Testis (tissue), 3 donors: ENCODE data around the gene CSNK1G2. TPM values are rescaled to one million over a fixed set of nuclear protein-coding genes. Genes with fewer than 3 reads are reported as not detected.

Experiments
- DNase-seq: peaks from one replicate; pipeline ENCODE4 v3.0.0-alpha.2; 2019
- H3K27ac ChIP-seq, 2 donors: fragments of 200-600 bp; sonication (generic); one replicate each; pipeline ENCODE4 v1.5.1; 2019
- H3K27me3 ChIP-seq: fragments of 200-600 bp; sonication (generic); one replicate; pipeline ENCODE4 v1.5.1; 2019
- H3K36me3 ChIP-seq: fragments of 200-600 bp; sonication (generic); one replicate; pipeline ENCODE4 v1.5.1; 2017; ENCODE audit warnings: low read depth; ENCODE audit errors: missing control alignments
- H3K4me1 ChIP-seq: fragments of 200-600 bp; sonication (generic); one replicate; pipeline ENCODE4 v1.5.1; 2019
- H3K4me3 ChIP-seq, 2 donors: fragments of 200-600 bp; sonication (generic); one replicate each; pipeline ENCODE4 v1.5.1; 2017 to 2019
- H3K9me3 ChIP-seq: fragments of 200-600 bp; sonication (generic); one replicate; pipeline ENCODE4 v1.5.1; 2017
- POLR2A ChIP-seq: fragments of 450-650 bp; IDR thresholded peaks from one replicate; pipeline ENCODE4 v1.6.1; 2017; ENCODE audit warnings: antibody characterized with exemption, mild to moderate bottlenecking, moderate library complexity
- WGBS, 2 donors: methylation state at CpG; one replicate each; pipeline ENCODE4 v1.1.5; 2018; 5-methylcytosine and 5-hydroxymethylcytosine counted together
- intact Hi-C: fragments of 100-400 bp; cut with DNase I; formaldehyde crosslinking; loops from one replicate; pipeline ENCODE4 v1.15.1; 2023; ENCODE audit warnings: low total_unique reads
- polyA plus RNA-seq: library from polyadenylated mRNA; stranded (reverse); fragments of 350-450 nt; fragmentation: Illumina TruSeq; extraction: RNeasy Lipid Tissue Mini Kit (QIAGEN cat#74804); gene quantifications from one replicate; pipeline ENCODE4 v1.2.3, GENCODE V29; 2014; ENCODE audit warnings: low read depth, low replicate concordance; ENCODE audit not compliant: insufficient read depth
- total RNA-seq, 2 donors: library from RNA; depleted of rRNA; stranded (reverse); fragments of >200 nt; gene quantifications; one replicate each; pipeline ENCODE4 v1.2.3, GENCODE V29; 2016
- TF ChIP-seq, protein P1 (sequence below), 3 experiments: fragments of 450-650 bp in 2 of 3; fragments of 200-600 bp in 1 of 3; sonication (generic) in 1 of 3; IDR thresholded peaks; one replicate each; pipeline ENCODE4 v1.5.1; 2016 to 2019; ENCODE audit warnings: antibody characterized with exemption in 3 of 3, mild to moderate bottlenecking in 2 of 3, moderate library complexity in 1 of 3

The CSNK1G2 gene
- total and polyA plus RNA-seq, 3 donors from 2014 or later: 159 to 287 (median 178) TPM

DNA sequence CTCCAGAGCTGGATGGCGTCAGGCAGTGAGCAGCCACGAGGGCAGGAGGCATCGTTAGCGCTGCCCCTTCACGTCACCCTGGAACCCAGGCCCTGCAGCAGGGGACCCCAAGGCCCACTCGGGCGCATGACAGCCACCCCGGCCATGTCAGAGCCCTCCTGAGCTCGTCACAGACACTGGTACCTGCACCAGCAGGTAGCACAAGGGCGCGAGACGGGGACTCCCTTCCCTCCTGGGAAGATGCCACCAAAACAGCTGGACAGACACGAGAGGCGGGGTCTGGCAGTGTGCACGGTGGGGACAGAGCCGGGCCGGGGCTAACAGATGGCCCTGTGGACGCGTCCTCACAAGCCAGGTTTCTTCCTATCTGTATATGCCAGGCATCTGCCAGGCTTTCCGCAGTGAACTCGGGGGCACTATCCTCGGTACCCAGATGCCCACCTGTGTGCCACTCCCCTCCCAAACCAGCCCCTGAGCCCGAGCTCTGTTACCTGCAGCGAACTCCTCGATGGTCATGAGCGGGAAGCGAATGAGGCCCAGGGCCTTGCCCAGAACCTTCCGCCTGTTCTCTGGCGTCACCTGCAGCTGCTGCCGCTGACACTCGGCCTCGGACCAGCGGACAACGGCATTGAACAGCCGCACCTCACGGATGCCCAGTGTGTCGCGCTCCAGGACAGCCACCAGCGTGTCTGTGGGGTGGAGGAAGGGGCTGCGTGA is 48.7 kb downstream of the CSNK1G2 start:
- no peaks in the 10 kb centered on the region for H3K36me3 ChIP-seq
- no peaks in the 10 kb centered on the region for H3K27me3 ChIP-seq
- no peak overlapping the region for H3K27ac ChIP-seq
- intact Hi-C loops: no loop called here
- H3K4me3 ChIP-seq: no peak overlapping the region
- no peaks in the 10 kb centered on the region for H3K4me1 ChIP-seq
- H3K9me3 ChIP-seq: no peaks in the 10 kb centered on the region
- DNase-seq: no peak
- WGBS, 2 donors: 94 to 96% methylated on average over 16 to 40 of the region's 40 CpGs
- no peak for TF ChIP-seq POLR2A
- TF ChIP-seq, protein P1, sequence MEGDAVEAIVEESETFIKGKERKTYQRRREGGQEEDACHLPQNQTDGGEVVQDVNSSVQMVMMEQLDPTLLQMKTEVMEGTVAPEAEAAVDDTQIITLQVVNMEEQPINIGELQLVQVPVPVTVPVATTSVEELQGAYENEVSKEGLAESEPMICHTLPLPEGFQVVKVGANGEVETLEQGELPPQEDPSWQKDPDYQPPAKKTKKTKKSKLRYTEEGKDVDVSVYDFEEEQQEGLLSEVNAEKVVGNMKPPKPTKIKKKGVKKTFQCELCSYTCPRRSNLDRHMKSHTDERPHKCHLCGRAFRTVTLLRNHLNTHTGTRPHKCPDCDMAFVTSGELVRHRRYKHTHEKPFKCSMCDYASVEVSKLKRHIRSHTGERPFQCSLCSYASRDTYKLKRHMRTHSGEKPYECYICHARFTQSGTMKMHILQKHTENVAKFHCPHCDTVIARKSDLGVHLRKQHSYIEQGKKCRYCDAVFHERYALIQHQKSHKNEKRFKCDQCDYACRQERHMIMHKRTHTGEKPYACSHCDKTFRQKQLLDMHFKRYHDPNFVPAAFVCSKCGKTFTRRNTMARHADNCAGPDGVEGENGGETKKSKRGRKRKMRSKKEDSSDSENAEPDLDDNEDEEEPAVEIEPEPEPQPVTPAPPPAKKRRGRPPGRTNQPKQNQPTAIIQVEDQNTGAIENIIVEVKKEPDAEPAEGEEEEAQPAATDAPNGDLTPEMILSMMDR (IDR thresholded peaks at IDR 0.05): no peak

GRCh38 chr19:1990230-1991017 is 49.5 kb downstream of the CSNK1G2 start:
- Histone ChIP-seq H3K4me1 (no peaks in the 10 kb centered on the region), H3K27me3 (no peaks in the 10 kb centered on the region), H3K9me3 (no peaks in the 10 kb centered on the region), H3K4me3 (no peak overlapping the region), H3K27ac (no peak overlapping the region), H3K36me3 (no peaks in the 10 kb centered on the region)
- TF ChIP-seq, protein P1 (IDR thresholded peaks at IDR 0.05): no peak
- no peak for TF ChIP-seq POLR2A
- 95 to 98% methylated on average over 5 to 34 of the region's 34 CpGs for WGBS, 2 donors
- no peak for DNase-seq
- intact Hi-C loops: no loop called here

DNA sequence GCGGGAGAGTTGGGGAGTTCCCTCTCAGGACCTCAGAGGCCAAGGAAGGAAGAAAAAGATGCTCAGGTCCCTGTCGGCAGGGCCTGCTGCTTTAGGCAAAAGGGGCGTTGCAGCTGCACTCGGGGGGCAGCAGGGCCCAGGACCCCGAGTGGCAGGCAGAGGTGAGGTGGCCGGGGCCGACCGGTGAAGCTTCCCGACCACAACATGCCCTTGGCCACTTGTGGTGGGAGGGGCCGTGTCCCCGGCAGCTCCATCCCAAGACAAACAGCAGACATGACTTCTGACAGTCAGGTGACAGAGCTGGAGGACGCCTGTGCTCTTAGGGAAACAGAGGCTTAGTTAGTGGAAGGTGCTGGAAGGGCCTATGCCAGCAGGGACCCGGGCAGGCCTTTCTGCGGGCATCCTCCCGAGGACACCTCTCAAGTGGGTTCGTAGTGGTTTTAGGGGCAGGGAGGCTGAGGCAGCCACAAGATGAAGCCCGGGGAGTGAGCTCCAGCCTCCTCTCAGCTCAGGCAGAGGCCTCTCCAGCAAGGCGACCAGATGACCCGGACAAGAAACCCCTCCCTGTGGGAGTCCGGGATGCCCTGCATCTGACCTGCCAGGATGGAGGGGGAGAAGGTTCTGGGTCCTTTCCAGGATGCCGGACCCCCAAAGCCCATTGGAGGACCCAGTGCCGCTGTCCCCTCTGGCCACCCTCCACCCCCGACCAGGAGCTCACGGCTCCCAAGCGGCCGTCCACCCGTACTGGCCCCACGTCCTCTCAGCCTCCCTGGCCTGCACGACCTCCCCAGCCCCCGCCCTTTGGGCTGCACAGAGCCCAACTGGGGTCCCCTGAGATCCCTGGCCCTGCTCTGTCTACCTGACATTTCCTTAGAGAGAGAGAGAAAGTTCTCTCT is 50.3 kb downstream of the CSNK1G2 start:
- no peak for DNase-seq
- Histone ChIP-seq H3K27me3 (no peaks in the 10 kb centered on the region), H3K27ac (no peak overlapping the region), H3K4me3 (no peak overlapping the region), H3K4me1 (no peaks in the 10 kb centered on the region), H3K9me3 (no peaks in the 10 kb centered on the region), H3K36me3 (no peaks in the 10 kb centered on the region)
- 92% methylated on average over 29 to 30 of the region's 30 CpGs for WGBS, 2 donors
- intact Hi-C loops: no loop called here
- TF ChIP-seq, protein P1 (IDR thresholded peaks at IDR 0.05): no peak
- no peak for TF ChIP-seq POLR2A

DNA sequence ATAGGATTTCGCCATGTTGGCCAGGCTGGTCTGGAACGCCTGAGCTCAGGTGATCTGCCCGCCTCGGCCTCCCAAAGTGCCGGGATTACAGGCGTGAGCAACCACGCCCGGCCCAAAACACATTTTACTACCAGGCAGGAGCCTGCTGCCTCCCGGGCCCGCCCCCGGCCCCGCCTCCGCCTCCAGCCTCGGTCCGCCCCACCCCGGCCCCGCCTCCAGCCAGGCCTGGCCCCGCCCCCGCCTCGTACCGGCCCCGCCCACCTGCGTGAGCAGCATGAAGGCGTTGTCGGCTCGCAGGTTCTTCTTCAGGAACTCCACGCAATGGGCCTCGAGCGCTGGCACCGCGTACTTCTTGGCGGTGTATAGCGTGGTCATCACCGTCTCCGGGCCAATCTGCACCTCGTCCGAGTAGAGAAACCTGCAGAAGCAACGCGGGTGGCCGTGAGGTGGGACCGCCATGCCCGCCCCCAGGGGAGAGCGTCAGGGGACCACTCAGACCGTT is 51.8 kb downstream of the CSNK1G2 start:
- whole genome bisulfite sequencing, 2 donors: 70% methylated on average over 16 to 44 of the region's 44 CpGs
- Histone ChIP-seq H3K27me3 (no peaks in the 10 kb centered on the region), H3K4me1 (no peaks in the 10 kb centered on the region), H3K4me3 (no peak overlapping the region), H3K36me3 (no peaks in the 10 kb centered on the region), H3K27ac (no peak overlapping the region), H3K9me3 (no peaks in the 10 kb centered on the region)
- TF ChIP-seq, protein P1 (IDR thresholded peaks at IDR 0.05): no peak
- no peak for TF ChIP-seq POLR2A
- intact Hi-C loops: no loop called here
- peak; percentile 72 for DNase-seq
